ENCODE results near the gene KRTAP5-7. TPM values are rescaled to one million over a fixed set of nuclear protein-coding genes. Genes with fewer than 3 reads are reported as not detected.

The KRTAP5-7 gene
- total RNA-seq, 1 experiment from 2014 or later, result not detected

DNA sequence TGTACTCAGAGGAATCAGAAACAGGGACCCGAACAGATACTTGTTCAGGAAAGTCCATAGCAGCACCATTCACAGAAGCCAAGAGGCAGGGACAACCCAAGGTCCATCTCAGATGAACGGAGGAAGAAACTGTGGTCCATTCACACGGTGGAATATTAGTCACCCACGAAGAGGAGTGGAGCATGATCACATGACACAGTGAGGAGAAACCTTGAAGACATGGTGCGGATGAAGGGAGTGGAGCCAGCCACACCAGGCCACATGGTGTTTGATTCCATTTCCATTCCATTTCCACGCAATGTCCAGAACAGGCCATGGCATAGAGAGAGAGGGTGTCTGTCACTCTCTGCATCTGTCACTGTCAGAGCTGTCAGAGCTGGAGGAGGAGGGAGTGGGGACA, 43.4 kb upstream of the KRTAP5-7 start:
- no peak overlapping the region for H3K27ac ChIP-seq
- H4K20me1 ChIP-seq (ENCODE audit: insufficient read depth), result no peaks in the 10 kb centered on the region
- H3F3A ChIP-seq (ENCODE audit: insufficient read depth, low read depth), result peaks cover 34% of the 10 kb centered on the region
- no TSS peak for BruUV-seq (replicated peaks)
- H3K9me3 ChIP-seq (ENCODE audit: insufficient read depth, low read depth), result no peaks in the 10 kb centered on the region
- TF ChIP-seq, protein P1, sequence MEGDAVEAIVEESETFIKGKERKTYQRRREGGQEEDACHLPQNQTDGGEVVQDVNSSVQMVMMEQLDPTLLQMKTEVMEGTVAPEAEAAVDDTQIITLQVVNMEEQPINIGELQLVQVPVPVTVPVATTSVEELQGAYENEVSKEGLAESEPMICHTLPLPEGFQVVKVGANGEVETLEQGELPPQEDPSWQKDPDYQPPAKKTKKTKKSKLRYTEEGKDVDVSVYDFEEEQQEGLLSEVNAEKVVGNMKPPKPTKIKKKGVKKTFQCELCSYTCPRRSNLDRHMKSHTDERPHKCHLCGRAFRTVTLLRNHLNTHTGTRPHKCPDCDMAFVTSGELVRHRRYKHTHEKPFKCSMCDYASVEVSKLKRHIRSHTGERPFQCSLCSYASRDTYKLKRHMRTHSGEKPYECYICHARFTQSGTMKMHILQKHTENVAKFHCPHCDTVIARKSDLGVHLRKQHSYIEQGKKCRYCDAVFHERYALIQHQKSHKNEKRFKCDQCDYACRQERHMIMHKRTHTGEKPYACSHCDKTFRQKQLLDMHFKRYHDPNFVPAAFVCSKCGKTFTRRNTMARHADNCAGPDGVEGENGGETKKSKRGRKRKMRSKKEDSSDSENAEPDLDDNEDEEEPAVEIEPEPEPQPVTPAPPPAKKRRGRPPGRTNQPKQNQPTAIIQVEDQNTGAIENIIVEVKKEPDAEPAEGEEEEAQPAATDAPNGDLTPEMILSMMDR (conservative IDR thresholded peaks at IDR 0.05), result no peak
- TF ChIP-seq EZH2 (IDR thresholded peaks at IDR 0.05; ENCODE audit: low read depth), result no peak
- peaks cover 33% of the 10 kb centered on the region for H3K36me3 ChIP-seq (ENCODE audit: low read depth)
- ChIA-PET CTCF (no interaction called here), POLR2A (ENCODE audit: unreplicated experiment) (no interaction called here)
- H3K4me2 ChIP-seq, result no peak overlapping the region
- no peak overlapping the region for H2AFZ ChIP-seq
- DNase-seq, result no peak
- H3K4me1 ChIP-seq (replicated peaks; ENCODE audit: insufficient read depth), result peaks cover 36% of the 10 kb centered on the region
- H3K79me2 ChIP-seq (ENCODE audit: low read depth), result no peaks in the 10 kb centered on the region
- no peaks in the 10 kb centered on the region for H3K9me2 ChIP-seq (ENCODE audit: insufficient read depth)
- intact Hi-C loops (cut with micrococcal nuclease; ENCODE audit: unreplicated experiment), result no loop called here
- H3K27me3 ChIP-seq (ENCODE audit: insufficient read depth, low read depth), result no peaks in the 10 kb centered on the region
- no peak overlapping the region for H3K4me3 ChIP-seq

DNA sequence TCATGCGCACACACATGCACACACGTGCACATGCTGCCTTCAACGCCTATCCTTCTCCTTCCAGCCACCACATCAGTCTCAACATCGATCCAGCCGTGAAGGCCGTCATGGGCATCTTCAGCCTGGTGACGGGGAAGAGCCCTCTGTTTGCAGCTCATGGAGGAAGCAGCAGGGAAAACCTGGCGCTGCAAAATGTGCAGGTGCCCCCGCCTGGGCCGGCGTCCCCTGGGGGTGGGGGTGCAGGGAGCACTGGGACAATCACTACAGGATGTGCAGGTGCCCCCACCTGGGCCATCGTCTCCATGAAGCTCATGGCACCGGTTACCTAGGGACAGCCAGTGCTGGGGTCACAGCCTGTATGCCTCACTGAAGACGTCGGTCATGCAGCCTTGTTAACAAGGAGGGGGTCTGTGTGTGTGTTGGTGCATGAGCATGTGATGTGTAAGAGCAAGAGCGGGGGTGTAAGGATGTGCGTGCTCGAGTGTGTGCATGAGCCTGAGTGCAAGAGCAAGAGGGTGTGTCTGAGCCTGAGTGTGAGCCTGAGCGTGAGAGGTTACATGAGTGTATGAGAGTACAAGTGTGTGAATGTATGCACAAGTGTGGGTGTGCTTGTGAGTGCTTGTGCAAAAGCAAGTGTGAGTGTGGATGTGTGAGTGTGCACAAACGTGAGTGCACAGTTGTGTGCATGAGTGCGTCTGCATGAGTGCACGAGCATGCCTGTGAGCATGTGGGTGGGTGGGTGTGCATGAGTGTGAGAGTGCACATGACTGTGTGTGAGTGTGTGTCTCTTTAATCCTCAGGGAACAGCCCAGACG, 42.6 kb upstream of the KRTAP5-7 start:
- Histone ChIP-seq H2AFZ (no peak overlapping the region), H3K36me3 (ENCODE audit: low read depth) (peaks cover 31% of the 10 kb centered on the region), H3K4me1 (replicated peaks; ENCODE audit: insufficient read depth) (peaks cover 41% of the 10 kb centered on the region), H3K4me3 (no peak overlapping the region), H3K9me2 (ENCODE audit: insufficient read depth) (no peaks in the 10 kb centered on the region), H3F3A (ENCODE audit: insufficient read depth, low read depth) (peaks cover 34% of the 10 kb centered on the region), H3K27ac (no peak overlapping the region), H3K79me2 (ENCODE audit: low read depth) (no peaks in the 10 kb centered on the region), H3K9me3 (ENCODE audit: insufficient read depth, low read depth) (no peaks in the 10 kb centered on the region), H4K20me1 (ENCODE audit: insufficient read depth) (no peaks in the 10 kb centered on the region), H3K4me2 (no peak overlapping the region), H3K27me3 (ENCODE audit: insufficient read depth, low read depth) (no peaks in the 10 kb centered on the region)
- CTCF ChIA-PET, result no interaction called here
- no peak for DNase-seq
- intact Hi-C loops (cut with micrococcal nuclease; ENCODE audit: unreplicated experiment), result no loop called here
- POLR2A ChIA-PET (ENCODE audit: unreplicated experiment), result no interaction called here
- BruUV-seq (replicated peaks), result no TSS peak
- TF ChIP-seq, protein P1 (conservative IDR thresholded peaks at IDR 0.05), result no peak

DNA sequence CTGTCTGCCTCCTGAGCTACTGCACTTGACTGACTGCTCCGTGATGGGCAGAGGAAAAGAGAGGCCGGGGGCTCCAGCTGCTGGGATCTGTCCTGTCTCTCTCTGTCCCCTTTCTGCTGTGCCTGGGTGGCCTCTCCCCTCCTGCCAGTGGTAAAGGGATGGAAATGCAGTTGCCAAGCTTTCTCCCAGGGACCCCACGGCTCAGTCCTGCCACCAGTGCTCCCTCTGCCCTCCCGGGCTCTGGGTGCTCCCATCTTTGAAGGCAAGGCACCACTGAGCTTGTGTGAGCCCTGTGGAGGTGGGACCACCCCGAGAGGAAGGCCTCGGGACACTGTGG, 42.0 kb upstream of the KRTAP5-7 start:
- Histone ChIP-seq H3K4me1 (replicated peaks; ENCODE audit: insufficient read depth) (peaks cover 41% of the 10 kb centered on the region), H3K79me2 (ENCODE audit: low read depth) (no peaks in the 10 kb centered on the region), H2AFZ (no peak overlapping the region), H3K9me3 (ENCODE audit: insufficient read depth, low read depth) (no peaks in the 10 kb centered on the region), H3F3A (ENCODE audit: insufficient read depth, low read depth) (peaks cover 32% of the 10 kb centered on the region), H3K27me3 (ENCODE audit: insufficient read depth, low read depth) (no peaks in the 10 kb centered on the region), H3K4me2 (no peak overlapping the region), H3K4me3 (no peak overlapping the region), H3K36me3 (ENCODE audit: low read depth) (peaks cover 26% of the 10 kb centered on the region), H3K27ac (no peak overlapping the region), H4K20me1 (ENCODE audit: insufficient read depth) (no peaks in the 10 kb centered on the region), H3K9me2 (ENCODE audit: insufficient read depth) (no peaks in the 10 kb centered on the region)
- POLR2A ChIA-PET (ENCODE audit: unreplicated experiment), result no interaction called here
- BruUV-seq (replicated peaks), result no TSS peak
- no peak for DNase-seq
- CTCF ChIA-PET, result no interaction called here
- no peak for TF ChIP-seq EZH2 (IDR thresholded peaks at IDR 0.05; ENCODE audit: low read depth)
- TF ChIP-seq, protein P1 (conservative IDR thresholded peaks at IDR 0.05), result no peak
- intact Hi-C loops (cut with micrococcal nuclease; ENCODE audit: unreplicated experiment), result no loop called here

Measured in PC-9 (cell line).